Lower leg skin (tissue), 4 donors: ENCODE results near the gene CD300LB. TPM values are rescaled to one million over a fixed set of nuclear protein-coding genes. Genes with fewer than 3 reads are reported as not detected.
A peak's percentile ranks its signal among the peaks of the same experiment; 100 is the strongest.
"Not testable (repeated sequence)": the region's sequence is repeated elsewhere in the genome, so short reads cannot be mapped to it uniquely, and the experiment has no call there.

Experiments used
- DNase-seq, 2 donors: peaks; one replicate each; pipeline ENCODE4 v3.0.0-alpha.2; 2019; ENCODE audit warnings: low spot score in 2 of 2
- H3K4me3 ChIP-seq: fragments of 200-600 bp; sonication (generic); 2 replicates; pipeline ENCODE4 v1.5.1; 2017; ENCODE audit warnings: mild to moderate bottlenecking, low read depth; ENCODE audit not compliant: poor library complexity, severe bottlenecking
- POLR2A ChIP-seq, 2 donors: fragments of 450-650 bp; IDR thresholded peaks; one replicate each; pipeline ENCODE4 v1.6.1; 2016 to 2017; ENCODE audit warnings: antibody characterized with exemption in 2 of 2, mild to moderate bottlenecking in 1 of 2, moderate library complexity in 1 of 2
- WGBS, 2 donors: methylation state at CpG; one replicate each; pipeline ENCODE4 v1.1.5; 2018; 5-methylcytosine and 5-hydroxymethylcytosine counted together
- intact Hi-C: fragments of 100-400 bp; cut with DNase I; formaldehyde crosslinking; loops from one replicate; pipeline ENCODE4 v1.15.0; 2023; ENCODE audit warnings: low total_unique reads
- total RNA-seq, 4 donors: library from RNA; depleted of rRNA; stranded (reverse); fragments of >200 nt; gene quantifications; one replicate each; pipeline ENCODE4 v1.1.0, GENCODE V29; 2016
- TF ChIP-seq, protein P1 (sequence below), 3 donors: fragments of 450-650 bp; IDR thresholded peaks; one replicate each; pipeline ENCODE4 v1.5.1; 2016; ENCODE audit warnings: antibody characterized with exemption in 3 of 3, mild to moderate bottlenecking in 3 of 3, moderate library complexity in 2 of 3

Gene CD300LB
- total RNA-seq, 4 donors from 2014 or later = 0.12 to 1.3 (median 0.55) TPM; not detected in 1

DNA sequence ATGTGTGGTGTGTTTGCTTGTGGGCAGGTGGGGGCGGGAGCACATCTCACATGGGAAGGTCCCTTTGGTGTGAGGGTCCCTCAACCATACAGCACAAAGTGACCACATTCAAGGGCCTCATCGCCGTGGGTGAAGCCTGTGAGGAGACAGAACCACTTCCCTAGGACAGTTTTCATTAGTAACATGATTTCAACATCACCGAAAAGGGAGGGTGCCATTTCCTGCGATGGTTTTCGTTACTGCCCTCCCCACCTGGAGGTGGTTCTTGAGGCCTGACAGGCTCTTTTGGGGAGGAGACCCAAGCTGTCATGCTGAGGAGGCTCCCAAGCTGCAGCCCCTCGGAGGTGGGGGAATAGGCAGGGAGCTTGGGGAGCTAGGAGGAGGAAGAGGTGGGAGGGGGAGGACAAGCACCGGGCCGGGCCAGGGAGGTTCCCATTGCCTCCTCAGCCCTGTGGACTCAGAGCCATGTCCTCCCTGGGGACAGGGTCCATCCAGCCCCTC, 9.5 kb downstream of the CD300LB start:
- intact Hi-C loops = no loop called here
- TF ChIP-seq POLR2A (IDR thresholded peaks at IDR 0.05) = no peak
- TF ChIP-seq, protein P1, sequence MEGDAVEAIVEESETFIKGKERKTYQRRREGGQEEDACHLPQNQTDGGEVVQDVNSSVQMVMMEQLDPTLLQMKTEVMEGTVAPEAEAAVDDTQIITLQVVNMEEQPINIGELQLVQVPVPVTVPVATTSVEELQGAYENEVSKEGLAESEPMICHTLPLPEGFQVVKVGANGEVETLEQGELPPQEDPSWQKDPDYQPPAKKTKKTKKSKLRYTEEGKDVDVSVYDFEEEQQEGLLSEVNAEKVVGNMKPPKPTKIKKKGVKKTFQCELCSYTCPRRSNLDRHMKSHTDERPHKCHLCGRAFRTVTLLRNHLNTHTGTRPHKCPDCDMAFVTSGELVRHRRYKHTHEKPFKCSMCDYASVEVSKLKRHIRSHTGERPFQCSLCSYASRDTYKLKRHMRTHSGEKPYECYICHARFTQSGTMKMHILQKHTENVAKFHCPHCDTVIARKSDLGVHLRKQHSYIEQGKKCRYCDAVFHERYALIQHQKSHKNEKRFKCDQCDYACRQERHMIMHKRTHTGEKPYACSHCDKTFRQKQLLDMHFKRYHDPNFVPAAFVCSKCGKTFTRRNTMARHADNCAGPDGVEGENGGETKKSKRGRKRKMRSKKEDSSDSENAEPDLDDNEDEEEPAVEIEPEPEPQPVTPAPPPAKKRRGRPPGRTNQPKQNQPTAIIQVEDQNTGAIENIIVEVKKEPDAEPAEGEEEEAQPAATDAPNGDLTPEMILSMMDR (IDR thresholded peaks at IDR 0.05) = no peak
- peak in 1 of 2 donors; percentile 83 for DNase-seq
- no peak overlapping the region for H3K4me3 ChIP-seq
- 74 to 86% methylated on average over 9 of the region's 9 CpGs for WGBS, 2 donors

DNA sequence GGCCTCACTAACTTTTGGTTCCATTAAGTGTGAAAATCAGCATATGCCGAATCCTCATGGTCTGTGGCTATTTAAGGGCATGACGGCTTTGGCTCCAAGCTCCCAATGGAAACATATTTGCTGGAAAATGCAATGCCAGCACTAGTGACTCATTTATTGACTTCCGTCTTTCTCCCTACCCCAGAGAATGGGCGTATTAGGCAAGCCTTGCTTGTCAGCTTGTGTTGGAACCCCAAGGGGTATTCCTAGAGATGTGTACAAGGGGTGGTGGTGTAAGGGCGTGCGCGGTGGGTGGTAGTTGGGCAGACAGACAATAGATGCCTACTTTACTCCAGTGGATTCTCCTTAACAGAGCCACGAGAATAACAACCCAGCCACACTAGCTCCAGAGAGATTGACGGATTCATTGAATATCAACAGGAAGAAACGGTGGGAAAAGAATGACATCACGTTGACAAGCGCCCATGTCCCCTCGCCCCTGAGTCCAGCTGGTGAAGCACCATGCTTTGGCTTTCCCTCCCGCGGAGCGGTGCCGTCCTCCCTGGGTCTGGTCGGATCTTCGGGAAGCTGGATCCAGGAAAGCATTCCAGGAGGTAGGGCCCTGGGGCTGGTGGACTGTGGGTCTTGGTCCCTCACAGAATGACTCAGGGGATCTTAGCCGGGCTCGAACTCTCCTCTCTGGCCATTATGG, 10.3 kb downstream of the CD300LB start:
- 70 to 85% methylated on average over 21 of the region's 21 CpGs for WGBS, 2 donors
- no peak overlapping the region for H3K4me3 ChIP-seq
- TF ChIP-seq POLR2A (IDR thresholded peaks at IDR 0.05) = no peak
- TF ChIP-seq, protein P1 (IDR thresholded peaks at IDR 0.05) = no peak
- intact Hi-C loops = no loop called here
- peak; percentile 49 to 82 for DNase-seq

DNA sequence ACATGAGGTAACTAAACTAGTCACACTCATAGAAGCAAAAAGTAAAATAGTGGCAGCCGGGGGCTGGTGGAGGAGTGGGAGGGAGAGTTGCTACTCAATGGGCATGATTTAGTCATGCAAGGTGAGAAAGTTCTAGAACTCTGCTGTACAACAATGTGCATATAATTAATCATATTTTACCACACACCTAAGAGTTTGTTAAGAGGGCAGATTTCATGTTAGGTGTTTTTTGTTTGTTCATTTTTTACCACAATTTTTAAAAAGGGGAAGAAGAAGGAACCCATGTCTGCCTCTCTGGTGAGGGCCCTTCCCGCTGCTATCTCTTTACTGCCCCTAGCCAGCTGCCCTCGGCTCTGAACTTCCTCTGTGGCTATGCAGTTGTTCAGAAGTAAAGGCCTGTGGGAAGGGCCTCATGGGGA, 11.2 kb downstream of the CD300LB start:
- TF ChIP-seq POLR2A (IDR thresholded peaks at IDR 0.05) = no peak
- TF ChIP-seq, protein P1 (IDR thresholded peaks at IDR 0.05) = no peak
- H3K4me3 ChIP-seq = no peak overlapping the region
- DNase-seq = peak in 1 of 2 donors; percentile 80
- WGBS, 2 donors = 71 to 75% methylated on average over 3 of the region's 3 CpGs
- intact Hi-C loops = no loop called here

DNA sequence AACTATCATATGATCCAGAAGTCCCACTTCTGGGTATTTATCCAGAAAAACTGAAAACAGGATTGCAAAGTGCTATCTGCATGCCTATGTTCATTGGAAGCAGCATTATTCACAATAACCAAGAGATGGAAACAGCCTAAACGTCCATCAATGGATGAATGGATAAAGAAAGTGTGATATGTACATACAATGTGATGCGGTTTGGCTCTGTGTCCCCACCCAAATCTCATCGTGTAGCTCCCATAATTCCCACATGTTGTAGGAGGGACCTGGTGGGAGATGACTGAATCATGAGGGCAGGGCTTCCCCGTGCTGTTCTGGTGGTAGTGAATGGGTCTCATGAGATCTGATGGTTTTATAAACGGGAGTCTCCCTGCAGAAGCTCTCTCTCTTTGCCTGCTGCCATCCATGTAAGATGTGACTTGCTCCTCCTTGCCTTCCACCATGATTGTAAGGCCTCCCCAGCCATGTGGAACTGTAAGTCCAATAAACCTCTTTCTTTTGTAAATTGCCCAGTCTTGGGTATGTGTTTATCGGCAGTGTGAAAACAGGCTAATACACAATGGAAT, 12.8 kb downstream of the CD300LB start:
- intact Hi-C loops, H3K4me3 ChIP-seq, DNase-seq: not testable (repeated sequence)
- 74 to 76% methylated on average over 6 of the region's 6 CpGs for WGBS, 2 donors

DNA sequence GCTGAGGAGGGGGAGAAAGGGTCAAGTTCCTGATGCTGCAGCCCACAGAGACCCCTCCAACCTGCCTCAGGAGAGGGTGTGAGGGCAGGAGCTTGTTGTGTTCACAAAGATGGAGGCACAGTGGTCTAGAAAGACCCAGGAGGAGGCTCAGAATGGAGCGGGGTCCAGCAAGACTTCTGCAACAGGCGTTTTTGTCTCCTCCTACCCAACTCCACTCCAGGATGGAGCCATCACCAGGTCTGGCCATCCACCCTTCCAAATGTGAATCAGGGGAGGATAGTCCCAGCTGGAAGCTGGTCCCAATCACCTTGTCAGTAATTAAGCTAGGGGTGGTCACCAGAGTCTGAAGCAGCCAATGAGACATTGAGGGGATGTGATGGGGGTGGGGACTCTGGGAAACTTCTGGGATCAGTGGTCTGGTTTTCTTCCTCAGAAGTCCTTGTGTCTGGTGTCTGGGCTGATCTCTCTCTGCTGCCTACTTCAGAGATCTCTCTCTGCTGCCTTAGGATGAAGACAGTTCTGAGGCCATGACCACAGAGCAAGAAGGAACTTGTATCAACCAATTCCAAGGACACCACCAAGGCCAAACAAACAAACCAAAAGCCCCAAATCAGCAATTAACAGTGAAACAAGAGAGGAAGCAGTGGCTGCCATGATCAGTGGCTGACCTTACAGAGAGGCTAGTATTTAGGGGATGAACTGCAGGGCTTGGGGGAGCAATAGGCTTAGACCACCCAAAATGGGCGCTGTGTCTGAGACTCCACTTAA, 14.5 kb downstream of the CD300LB start:
- DNase-seq = peak in 1 of 2 donors; percentile 37
- intact Hi-C loops = no loop called here
- TF ChIP-seq, protein P1 (IDR thresholded peaks at IDR 0.05) = no peak
- no peak for TF ChIP-seq POLR2A (IDR thresholded peaks at IDR 0.05)
- 78 to 85% methylated on average over 3 of the region's 3 CpGs for WGBS, 2 donors
- H3K4me3 ChIP-seq = no peak overlapping the region

DNA sequence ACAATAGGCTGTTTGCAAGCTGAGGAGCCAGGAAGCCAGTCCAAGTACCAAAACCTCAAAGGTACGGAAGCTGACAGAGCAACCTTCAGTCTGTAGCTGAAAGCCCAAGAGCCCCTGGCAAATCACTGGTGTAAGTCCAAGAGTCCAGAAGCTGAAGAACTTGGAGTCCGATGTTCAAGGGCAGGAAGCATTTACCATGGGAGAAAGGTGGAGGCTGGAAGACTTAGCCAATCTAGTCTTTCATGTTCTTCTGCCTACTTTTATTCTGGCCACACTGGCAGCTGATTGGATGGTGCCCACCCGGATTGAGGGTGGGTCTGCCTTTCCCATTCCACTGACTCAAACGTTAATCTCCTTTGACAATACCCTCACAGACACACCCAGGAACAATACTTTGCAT, 15.3 kb downstream of the CD300LB start:
- no peak for TF ChIP-seq POLR2A (IDR thresholded peaks at IDR 0.05)
- TF ChIP-seq, protein P1 (IDR thresholded peaks at IDR 0.05) = no peak
- WGBS, 2 donors = 72 to 77% methylated on average over 4 of the region's 4 CpGs
- peak in 1 of 2 donors; percentile 34 for DNase-seq
- no peak overlapping the region for H3K4me3 ChIP-seq
- intact Hi-C loops = no loop called here
